Measurements from ENCODE around the gene PLA2G4E.

PLA2G4E gene

DNA sequence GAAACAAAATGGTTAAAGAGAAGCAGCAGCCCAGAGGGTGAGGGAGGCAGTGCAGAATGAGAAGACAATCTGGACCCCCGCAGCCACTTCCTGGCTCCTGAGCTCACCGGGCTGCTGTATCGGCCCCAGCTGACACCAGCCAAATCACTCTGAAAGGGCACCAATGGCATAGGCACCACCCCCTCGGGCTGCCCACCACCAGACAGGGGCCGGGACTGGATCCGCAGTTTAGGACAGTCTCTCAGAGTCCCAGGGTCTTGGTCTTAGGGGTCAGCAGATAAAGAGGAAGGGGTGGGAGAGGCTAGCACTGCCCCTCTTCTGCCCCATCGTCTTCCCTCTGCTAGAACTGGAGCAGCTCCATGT lies 30.6 kb downstream of the PLA2G4E start:
- DNase-seq: no peak

GRCh38 chr15:41989573-41990242 lies 31.1 kb downstream of the PLA2G4E start:
- peak; percentile 86 for DNase-seq

- DNase-seq: no peak
Observed at GRCh38 chr15:41988896-41989572, 31.8 kb downstream of the PLA2G4E start.

- no peak for DNase-seq
Observed at GRCh38 chr15:41987925-41988275, 32.9 kb downstream of the PLA2G4E start.

DNA sequence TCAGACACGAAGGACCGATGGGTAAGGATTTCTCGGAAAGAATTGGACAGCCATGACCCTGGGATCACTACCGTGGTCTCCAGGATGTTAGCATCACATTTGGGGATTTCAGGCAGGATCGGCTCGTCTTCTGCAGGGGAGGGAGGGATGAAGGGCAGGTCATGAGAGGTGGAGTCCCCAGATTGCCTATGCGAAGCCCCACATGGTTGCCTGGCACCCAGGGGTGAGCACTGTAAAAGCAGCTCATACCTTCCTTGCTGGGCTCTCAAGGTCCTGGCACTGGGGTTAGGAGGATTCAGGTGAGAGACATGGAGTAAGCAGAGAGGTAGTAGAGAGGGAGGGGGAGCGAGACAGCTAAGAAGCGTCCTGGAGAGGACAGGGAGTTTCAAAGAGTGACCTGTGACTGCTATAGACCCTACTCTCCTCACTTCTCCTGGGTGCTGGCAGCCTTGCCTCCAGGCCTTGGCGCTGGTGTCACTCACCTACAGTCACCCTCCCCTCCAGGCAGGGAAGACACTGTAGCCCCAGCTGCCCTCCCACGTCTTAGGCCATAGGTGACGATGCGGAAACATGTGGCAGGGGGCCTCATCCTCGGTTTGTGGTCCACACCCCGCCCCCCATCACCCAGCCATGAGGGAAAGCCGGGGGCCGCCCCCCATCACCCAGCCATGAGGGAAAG lies 33.5 kb downstream of the PLA2G4E start:
- no peak for DNase-seq

DNA sequence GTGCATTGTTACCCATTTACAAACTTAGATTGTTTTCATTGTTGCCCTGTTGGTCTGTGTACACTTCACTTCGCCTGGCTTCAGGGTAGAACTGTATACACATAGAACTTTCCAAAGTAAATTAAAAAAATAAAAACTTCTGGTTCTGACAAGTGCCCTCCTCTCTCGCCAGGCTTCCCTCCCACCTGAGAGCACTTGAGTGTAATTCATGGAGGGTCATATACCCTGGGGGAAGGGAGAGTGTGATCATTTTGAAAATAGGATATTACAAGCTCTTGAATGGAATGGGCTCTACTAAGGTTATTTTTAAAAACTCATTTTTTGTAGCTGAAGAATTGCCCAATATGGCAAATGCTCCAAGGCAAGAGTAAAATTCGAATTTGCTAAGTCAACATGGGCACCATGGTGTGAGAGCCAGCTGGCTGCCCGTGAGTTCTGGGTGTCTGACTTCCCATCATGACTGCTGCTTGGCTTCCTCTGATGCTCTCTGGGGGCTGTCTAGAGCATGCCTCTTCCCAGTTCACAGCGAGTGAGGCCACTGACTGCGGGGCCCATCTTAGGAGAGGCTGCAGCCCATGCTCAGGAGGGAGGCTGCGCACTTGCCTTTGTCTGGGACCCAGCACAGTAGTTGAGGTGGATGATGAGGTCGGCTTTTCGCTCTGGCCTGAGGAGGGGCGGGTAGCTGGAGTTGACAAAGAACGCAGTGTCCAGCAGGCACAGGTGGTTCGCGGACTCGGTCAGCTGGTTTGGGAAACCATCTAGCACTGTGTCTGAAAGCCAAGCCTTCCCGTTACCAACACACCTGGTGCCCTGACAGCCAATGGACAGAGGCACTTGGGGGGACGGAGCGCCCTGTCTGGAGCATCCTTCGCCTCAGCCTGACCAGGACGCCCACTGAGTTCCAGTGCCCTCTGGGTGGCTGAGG lies 35.3 kb downstream of the PLA2G4E start:
- DNase-seq: no peak

DNA sequence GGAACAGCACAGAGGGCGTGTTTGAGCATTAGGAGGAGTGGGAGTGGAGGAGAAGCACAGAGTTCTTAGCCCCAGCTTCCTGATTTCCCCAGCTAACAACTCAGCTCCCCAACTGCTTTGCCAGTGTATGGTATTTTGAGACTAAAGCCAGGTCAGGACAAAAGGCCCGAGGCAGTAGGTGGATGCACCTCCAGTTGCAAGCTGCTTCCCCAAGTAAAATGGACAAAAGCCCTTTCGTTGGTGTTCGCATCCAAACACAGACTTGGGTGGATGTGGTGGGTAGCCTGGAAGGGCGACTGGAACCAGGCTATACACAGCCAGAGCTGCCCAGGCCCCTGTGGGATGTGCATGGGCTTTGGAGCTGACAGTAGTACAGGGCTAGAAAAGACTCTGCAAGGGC lies 36.2 kb downstream of the PLA2G4E start:
- no peak for DNase-seq

- no peak for DNase-seq
Observed at GRCh38 chr15:41983621-41984571, 36.9 kb downstream of the PLA2G4E start.

- DNase-seq: no peak
Observed at GRCh38 chr15:41983221-41983620, 37.6 kb downstream of the PLA2G4E start.

DNA sequence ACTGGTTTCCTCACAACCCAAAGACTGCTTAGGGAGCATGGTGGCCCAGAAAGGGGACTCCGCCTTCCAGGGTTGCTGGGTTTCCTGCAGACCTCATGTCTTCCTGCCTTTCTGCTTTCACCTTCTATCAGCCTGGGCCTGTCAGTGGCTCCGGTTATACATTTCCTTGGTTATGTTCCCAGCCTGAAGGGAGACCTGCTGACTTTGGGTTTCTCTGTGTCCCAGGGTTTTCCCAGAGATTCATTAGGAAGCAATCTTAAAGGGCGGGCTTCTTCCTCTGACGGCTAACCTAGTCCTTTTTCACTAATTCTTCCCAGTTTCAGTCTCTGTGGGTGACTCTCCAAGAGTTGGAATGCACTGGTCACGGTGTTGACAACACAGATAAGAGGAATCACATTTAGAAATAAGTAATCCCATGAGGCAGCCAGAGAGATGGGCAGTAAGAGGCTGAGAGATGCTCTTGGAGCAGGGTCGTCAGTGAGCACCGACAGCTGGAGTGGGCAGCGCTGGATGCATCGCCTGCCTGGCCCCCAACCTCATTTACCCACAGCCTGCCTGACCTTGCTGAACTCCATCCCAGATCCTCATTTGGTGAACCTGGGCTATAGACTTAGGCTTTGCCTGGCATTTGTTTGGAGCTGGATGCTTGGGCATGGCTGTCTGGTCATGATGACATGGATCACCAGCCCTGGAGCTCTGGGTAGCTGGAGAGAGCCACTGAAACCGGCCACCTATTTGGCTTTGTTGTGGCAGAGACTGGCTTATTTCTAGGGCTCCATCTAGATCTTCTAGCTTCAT lies 38.5 kb downstream of the PLA2G4E start:
- DNase-seq: no peak

DNA sequence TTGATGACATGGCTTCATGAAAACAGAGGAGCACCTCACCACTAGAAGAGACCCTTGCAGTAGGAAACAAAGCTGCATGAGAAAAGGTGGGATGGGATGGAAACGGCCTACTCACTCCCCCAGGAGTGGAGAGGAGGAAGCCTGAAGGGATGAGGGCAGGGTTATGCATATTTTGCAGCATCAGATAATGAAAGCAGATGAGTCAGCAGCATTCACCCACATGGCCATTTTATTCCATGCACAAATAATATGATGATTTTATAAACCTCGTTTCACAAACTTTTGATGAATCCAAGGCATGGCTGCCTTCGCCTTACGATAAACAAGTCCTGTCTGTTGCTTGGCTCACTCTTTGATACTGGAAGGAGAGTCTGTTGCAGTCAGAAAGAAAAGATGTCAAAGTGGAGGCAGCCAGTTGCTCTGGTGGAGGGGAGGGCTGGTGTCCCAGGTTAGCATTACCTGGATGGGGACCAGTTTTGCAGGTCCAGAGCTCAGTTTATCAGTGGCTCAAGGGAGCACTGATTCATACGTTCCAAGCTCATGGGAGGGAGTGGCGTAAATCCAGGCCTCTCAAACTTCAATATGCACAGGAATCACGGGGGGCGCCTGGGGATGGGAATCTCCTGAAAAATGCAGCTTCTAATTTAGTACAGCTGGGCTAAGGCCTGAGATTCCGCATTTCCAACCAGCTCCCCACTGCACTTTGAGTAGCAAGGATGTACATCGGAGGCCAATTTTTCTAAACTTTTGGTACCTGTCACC lies 39.3 kb downstream of the PLA2G4E start:
- DNase-seq: no peak

- DNase-seq: no peak
Observed at GRCh38 chr15:41980654-41981323, 40.1 kb downstream of the PLA2G4E start.

DNA sequence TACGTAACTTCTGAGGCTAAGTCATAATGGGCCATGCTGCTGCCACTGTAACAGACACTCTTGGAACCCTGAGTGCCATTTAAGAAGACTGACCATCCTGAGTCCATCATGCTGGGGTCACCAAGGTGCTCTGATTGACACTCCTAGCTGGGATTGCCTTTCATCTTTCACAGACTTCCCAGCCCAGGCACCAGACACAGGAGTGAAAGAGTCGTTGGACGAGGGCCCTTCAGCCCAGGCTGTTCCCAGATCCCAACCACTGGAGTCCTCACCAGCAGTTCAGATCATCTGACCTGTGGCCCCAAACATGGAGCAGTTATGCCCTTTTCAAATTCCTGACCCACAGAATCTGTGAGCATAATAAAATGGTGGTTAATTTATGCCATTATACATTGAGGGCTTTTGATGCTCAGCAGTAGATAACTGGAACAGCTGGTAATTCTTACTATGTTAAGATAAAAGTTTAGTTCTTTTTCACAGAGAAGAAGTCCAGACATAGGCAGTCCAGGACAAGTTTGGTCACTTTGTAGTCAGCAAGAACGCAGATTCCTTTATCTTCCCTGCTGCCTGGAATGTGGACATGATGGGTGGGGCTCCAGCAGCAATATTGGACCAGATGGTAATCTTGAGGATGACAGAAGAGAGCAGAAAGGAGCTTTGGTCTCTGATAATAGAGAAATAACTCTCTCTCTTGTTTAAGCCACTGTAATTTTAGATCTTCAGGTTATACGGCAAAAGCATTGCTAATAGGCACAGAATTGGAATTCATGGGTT lies 41.2 kb downstream of the PLA2G4E start:
- DNase-seq: no peak

DNA sequence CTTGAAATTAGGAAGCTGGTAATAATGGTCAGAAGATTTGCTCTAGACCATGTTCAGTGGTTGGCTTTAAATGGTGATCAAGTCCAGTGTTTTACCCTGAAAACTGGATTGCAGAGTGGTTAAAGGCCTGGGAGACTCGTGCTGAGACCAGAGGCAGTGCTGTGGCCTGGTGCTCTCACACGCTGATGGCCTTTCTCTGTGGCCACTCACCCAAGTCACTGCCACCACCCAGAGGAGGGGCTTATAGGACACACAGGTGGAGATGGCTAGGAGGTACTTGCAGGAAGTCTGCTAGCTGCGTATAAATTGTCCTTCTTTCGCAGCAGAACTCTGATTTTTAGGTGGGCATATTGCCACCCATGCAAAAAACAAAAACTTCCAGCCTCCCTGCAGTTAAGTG lies 42.3 kb downstream of the PLA2G4E start:
- DNase-seq: no peak

GRCh38 chr15:41977757-41978383 lies 43.0 kb downstream of the PLA2G4E start:
- DNase-seq: no peak

DNA sequence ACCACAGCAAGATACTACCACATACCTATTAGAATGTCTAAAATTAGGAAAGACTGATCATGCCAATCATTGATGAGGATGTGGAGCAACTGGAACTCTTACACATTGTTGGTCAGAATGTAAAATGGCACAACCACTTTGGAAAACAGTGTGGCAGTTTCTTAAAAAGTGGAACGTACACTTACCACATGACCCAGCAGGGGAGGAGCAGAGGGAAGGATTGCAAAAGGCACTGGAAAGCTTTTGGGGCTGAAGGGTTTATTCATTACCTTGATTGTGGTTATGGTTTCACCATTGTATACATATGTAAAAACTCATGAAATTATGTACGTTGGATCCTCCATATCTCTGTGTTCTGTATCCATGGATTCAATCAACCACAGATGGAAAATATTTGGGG lies 45.2 kb downstream of the PLA2G4E start:
- no peak for DNase-seq

DNA sequence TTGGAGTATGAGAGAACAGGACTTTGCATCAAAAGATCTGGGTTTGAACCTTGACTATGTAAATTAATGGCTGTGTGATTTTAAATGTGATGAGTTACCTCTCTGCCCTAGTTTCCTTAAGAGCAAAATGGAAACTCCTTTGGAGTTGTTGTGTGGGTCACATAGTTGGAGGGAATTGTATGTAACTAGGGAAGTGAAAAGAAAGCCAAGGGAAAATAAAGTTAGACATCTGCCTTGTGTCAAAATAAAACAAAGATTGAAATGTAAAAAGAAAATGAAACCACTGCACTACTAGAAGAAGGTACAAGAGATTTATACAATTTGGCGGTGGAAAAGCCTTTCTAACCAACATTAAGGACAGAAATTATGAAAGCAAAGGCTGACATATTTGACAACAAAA lies 46.8 kb downstream of the PLA2G4E start:
- no peak for DNase-seq

All from CD4-positive, alpha-beta T cell treated with Interleukin-17A for 4 hours (primary cell).